GM12874 (cell line): Measurements from ENCODE around the gene HSP90AB1.

Experiments
- TF ChIP-seq, protein P1 (sequence below): IDR thresholded peaks from 2 replicates; pipeline ENCODE4 v1.5.1; 2011; ENCODE audit warnings: low read depth, mild to moderate bottlenecking, control low read depth, low read length, moderate library complexity; ENCODE audit not compliant: insufficient read depth

Gene HSP90AB1

DNA sequence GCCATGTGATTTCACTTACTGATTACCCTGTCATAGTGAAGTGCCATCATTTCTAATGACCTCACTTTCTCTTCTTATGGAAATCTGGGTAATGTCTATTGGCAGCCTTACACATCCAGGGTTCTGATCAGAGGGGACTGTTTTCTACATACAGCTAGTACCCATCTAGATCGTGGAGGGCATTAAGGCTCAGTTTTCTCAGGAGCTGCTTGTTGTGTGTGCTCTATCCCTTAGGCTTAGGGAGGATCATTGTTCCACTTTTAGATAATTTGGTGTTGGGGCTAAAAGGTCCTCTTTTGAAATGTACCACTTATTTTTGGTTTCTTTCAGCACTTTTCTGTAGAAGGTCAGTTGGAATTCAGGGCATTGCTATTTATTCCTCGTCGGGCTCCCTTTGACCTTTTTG, 3.8 kb downstream of the HSP90AB1 start:
- TF ChIP-seq, protein P1, sequence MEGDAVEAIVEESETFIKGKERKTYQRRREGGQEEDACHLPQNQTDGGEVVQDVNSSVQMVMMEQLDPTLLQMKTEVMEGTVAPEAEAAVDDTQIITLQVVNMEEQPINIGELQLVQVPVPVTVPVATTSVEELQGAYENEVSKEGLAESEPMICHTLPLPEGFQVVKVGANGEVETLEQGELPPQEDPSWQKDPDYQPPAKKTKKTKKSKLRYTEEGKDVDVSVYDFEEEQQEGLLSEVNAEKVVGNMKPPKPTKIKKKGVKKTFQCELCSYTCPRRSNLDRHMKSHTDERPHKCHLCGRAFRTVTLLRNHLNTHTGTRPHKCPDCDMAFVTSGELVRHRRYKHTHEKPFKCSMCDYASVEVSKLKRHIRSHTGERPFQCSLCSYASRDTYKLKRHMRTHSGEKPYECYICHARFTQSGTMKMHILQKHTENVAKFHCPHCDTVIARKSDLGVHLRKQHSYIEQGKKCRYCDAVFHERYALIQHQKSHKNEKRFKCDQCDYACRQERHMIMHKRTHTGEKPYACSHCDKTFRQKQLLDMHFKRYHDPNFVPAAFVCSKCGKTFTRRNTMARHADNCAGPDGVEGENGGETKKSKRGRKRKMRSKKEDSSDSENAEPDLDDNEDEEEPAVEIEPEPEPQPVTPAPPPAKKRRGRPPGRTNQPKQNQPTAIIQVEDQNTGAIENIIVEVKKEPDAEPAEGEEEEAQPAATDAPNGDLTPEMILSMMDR: no peak

- TF ChIP-seq, protein P1: no peak
Observed at GRCh38 chr6:44251576-44252524, 4.9 kb downstream of the HSP90AB1 start.

- TF ChIP-seq, protein P1: peak; percentile 61
Observed at GRCh38 chr6:44253307-44254101, 6.6 kb downstream of the HSP90AB1 start.

DNA sequence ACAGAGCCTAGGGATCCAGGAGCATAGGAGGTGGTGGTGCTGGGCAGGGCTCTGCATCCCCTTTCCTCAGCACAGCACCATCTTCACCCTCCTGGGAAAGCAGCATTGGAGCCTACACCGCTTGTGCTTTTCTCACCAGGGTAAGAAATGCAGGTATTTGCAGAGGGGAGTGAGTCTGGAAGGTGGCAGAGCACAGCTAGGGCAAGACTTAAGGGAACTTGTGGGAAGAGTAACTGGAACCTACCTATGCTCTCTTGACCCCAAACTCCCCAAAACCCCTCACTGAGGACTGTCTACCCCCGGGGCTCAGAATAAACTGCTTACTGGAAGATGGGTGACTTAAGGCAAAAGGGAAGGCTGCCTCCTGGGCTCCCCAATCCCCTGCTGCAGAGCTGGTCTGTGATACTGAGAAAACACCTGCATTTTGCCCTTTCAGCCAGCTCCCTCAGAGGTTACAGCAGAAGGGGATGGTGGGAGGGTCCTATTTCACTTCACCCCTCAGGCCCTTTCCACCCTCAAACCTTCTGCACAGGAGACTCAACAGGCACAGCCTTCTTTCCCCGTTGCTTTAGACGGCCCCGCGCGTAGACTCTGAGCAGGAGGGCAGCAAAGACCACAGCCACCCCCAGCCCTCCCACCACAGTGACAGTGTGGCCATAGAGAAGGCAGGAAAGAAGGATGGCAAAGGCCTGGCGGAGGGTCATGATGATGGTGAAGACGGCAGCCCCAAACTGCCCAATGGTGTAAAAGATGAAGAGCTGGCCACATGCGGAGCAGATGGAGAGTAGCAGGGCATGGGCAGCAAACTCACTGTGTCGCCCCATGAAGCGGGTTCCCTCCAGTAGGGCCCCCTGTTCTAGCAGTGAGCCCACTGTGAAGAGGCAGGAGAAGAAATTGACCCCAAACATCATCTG, 7.5 kb downstream of the HSP90AB1 start:
- TF ChIP-seq, protein P1: no peak

- TF ChIP-seq, protein P1: no peak
Observed at GRCh38 chr6:44255105-44255808, 8.4 kb downstream of the HSP90AB1 start.

DNA sequence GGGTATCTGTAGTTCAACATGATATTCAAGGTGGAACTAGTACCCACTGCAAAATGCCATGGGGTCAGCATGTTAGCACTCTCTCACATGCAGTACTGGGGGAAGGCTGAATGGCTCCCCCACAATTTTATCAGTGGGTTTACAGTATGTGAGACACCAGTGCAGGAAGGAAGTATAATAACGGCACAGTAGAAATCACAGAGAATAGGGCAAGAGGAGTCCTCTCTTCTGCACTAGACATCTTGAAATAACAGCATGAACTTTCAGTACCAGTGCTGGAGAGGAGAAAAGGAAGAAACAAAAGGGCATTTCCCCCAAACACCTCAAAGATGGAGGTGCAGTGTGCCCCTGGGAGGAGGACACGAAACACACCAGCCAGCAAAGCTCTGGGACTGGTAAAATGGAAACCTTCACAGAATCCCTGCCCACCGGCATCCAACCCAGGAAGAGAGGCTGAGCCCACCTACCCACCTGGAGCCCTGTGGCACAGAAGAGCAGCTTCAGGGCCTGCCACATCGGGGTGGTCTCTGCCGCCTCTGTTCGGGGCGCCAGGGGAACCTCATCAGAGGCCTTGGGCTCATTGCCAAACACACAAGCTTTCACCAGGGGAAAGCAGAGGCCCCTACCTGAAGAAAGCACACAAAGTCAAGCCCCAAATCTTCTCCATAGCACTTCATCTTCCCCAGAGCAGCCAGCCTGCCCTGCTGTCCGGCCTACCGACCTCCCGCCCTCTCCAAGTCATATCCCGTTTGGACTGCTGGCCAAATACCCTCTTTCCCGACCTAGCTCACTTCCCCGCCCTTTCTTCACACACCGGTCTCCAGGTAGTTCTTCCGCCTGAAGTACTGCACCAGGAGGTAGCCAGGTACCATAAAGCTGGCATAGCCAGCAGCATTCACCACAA, 9.2 kb downstream of the HSP90AB1 start:
- TF ChIP-seq, protein P1: no peak
